NT2/D1 (cell line): ENCODE measurements around the gene CAPN15.

Experiments used
- SUZ12 ChIP-seq: IDR thresholded peaks from 2 replicates; pipeline ENCODE4 v1.6.1; 2011; ENCODE audit not compliant: insufficient read length, insufficient read depth; ENCODE audit errors: extremely low read depth
- YY1 ChIP-seq: IDR thresholded peaks from 2 replicates; pipeline ENCODE4 v1.6.1; 2011; ENCODE audit not compliant: insufficient read length, insufficient read depth
- ZNF274 ChIP-seq: IDR thresholded peaks from 2 replicates; pipeline ENCODE4 v1.6.1; 2011; ENCODE audit warnings: mild to moderate bottlenecking, low read depth, low read length

DNA sequence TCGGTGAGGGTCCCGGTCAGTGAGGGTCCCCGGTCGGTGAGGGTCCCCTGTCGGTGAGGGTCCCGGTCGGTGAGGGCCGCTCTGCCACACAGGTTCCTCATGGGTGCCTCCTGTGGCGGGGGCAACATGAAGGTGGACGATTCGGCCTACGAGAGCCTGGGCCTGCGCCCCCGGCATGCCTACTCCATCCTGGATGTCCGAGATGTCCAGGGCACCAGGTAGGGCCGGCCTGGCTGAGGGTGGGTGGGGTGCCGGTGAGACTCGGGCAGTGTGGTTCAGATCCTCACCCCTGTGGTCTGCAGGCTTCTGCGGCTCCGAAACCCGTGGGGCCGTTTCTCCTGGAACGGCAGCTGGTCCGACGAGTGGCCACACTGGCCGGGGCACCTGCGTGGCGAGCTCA, 23.7 kb downstream of the CAPN15 start:
- TF ChIP-seq YY1, result no peak
- no peak for TF ChIP-seq ZNF274
- no peak for TF ChIP-seq SUZ12
